DND-41 (cell line): ENCODE data around the gene PLXNA4.

Experiments used
- ATAC-seq: fragments of 200-7000 bp; cut with Tn5 transposase; 3 replicates; pipeline ENCODE4 v1.9.1; 2021; ENCODE audit warnings: low read depth; ENCODE audit not compliant: insufficient read depth
- DNase-seq: peaks from one replicate; pipeline ENCODE4 v3.0.0-alpha.2; 2020
- H2AFZ ChIP-seq: 2 replicates; pipeline ENCODE4 v1.6.0; 2012; ENCODE audit warnings: low read depth, low read length
- H3K27ac ChIP-seq: 2 replicates; pipeline ENCODE4 v1.5.1; 2012; ENCODE audit warnings: low read length, inconsistent platforms
- H3K27me3 ChIP-seq: fragments of 200-600 bp; sonication (generic); 2 replicates; pipeline ENCODE4 v1.6.0; 2012; ENCODE audit warnings: low read length, mild to moderate bottlenecking, inconsistent platforms; ENCODE audit not compliant: insufficient read depth, poor library complexity
- H3K36me3 ChIP-seq: 2 replicates; pipeline ENCODE4 v1.5.1; 2012; ENCODE audit warnings: low read length, inconsistent platforms; ENCODE audit not compliant: insufficient read depth
- H3K4me1 ChIP-seq: 2 replicates; pipeline ENCODE4 v1.5.1; 2012; ENCODE audit warnings: mild to moderate bottlenecking, low read length; ENCODE audit not compliant: insufficient read depth
- H3K4me2 ChIP-seq: 2 replicates; pipeline ENCODE4 v1.6.0; 2012; ENCODE audit warnings: mild to moderate bottlenecking, moderate library complexity, low read length, inconsistent platforms; ENCODE audit not compliant: insufficient read depth
- H3K4me3 ChIP-seq, 2 experiments: fragments of 200-600 bp in 1 of 2; shearing (Covaris generic) in 1 of 2; 2 replicates each; pipeline ENCODE4 v1.5.1; 2012 to 2016; ENCODE audit warnings: inconsistent platforms in 2 of 2, low read length in 2 of 2, mild to moderate bottlenecking in 2 of 2, low read depth in 1 of 2, moderate library complexity in 1 of 2
- H3K79me2 ChIP-seq: 2 replicates; pipeline ENCODE4 v1.6.0; 2012; ENCODE audit warnings: low read length, inconsistent platforms; ENCODE audit not compliant: insufficient read depth
- H3K9ac ChIP-seq: 2 replicates; pipeline ENCODE4 v1.6.0; 2012; ENCODE audit warnings: low read depth, mild to moderate bottlenecking, inconsistent platforms, low read length, moderate library complexity
- H3K9me3 ChIP-seq: 2 replicates; pipeline ENCODE4 v1.5.1; 2012; ENCODE audit warnings: low read length, moderate library complexity, mild to moderate bottlenecking, inconsistent platforms; ENCODE audit not compliant: insufficient read depth, severe bottlenecking
- H4K20me1 ChIP-seq: 2 replicates; pipeline ENCODE4 v1.6.0; 2012; ENCODE audit warnings: low read length; ENCODE audit not compliant: insufficient read depth
- EZH2 ChIP-seq: IDR thresholded peaks from 3 replicates; pipeline ENCODE4 v1.6.1; 2012; ENCODE audit warnings: borderline replicate concordance, low read depth, mild to moderate bottlenecking, moderate library complexity, low read length, inconsistent platforms; ENCODE audit not compliant: severe bottlenecking
- TF ChIP-seq, protein P1 (sequence below): IDR thresholded peaks from 2 replicates; pipeline ENCODE4 v1.5.1; 2012; ENCODE audit warnings: borderline replicate concordance, low read length, moderate library complexity, mild to moderate bottlenecking; ENCODE audit not compliant: poor library complexity, severe bottlenecking; ENCODE audit errors: extremely low read depth

The PLXNA4 gene, protein sequence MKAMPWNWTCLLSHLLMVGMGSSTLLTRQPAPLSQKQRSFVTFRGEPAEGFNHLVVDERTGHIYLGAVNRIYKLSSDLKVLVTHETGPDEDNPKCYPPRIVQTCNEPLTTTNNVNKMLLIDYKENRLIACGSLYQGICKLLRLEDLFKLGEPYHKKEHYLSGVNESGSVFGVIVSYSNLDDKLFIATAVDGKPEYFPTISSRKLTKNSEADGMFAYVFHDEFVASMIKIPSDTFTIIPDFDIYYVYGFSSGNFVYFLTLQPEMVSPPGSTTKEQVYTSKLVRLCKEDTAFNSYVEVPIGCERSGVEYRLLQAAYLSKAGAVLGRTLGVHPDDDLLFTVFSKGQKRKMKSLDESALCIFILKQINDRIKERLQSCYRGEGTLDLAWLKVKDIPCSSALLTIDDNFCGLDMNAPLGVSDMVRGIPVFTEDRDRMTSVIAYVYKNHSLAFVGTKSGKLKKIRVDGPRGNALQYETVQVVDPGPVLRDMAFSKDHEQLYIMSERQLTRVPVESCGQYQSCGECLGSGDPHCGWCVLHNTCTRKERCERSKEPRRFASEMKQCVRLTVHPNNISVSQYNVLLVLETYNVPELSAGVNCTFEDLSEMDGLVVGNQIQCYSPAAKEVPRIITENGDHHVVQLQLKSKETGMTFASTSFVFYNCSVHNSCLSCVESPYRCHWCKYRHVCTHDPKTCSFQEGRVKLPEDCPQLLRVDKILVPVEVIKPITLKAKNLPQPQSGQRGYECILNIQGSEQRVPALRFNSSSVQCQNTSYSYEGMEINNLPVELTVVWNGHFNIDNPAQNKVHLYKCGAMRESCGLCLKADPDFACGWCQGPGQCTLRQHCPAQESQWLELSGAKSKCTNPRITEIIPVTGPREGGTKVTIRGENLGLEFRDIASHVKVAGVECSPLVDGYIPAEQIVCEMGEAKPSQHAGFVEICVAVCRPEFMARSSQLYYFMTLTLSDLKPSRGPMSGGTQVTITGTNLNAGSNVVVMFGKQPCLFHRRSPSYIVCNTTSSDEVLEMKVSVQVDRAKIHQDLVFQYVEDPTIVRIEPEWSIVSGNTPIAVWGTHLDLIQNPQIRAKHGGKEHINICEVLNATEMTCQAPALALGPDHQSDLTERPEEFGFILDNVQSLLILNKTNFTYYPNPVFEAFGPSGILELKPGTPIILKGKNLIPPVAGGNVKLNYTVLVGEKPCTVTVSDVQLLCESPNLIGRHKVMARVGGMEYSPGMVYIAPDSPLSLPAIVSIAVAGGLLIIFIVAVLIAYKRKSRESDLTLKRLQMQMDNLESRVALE (N-terminal part only)

GRCh38 chr7:132575982-132576720, at the start of gene PLXNA4:
Gene PLXNA4 (minus strand): TSS chr7:132576470. CDS start chr7:132508693, 67,777 bp downstream.
- no peaks in the 10 kb centered on the region for H3K9me3 ChIP-seq
- no peak within 1 kb of the TSS for H3K4me2 ChIP-seq
- no peak within 1 kb of the TSS for H3K27ac ChIP-seq
- H3K36me3 ChIP-seq = no peaks in the 10 kb centered on the region
- no peak within 1 kb of the TSS for H3K9ac ChIP-seq
- ATAC-seq = no peak
- H3K27me3 ChIP-seq = peaks cover 30% of the 10 kb centered on the region
- no peaks in the 10 kb centered on the region for H4K20me1 ChIP-seq
- no peaks in the 10 kb centered on the region for H3K4me1 ChIP-seq
- no peak for DNase-seq
- no peak for TF ChIP-seq EZH2
- TF ChIP-seq, protein P1, sequence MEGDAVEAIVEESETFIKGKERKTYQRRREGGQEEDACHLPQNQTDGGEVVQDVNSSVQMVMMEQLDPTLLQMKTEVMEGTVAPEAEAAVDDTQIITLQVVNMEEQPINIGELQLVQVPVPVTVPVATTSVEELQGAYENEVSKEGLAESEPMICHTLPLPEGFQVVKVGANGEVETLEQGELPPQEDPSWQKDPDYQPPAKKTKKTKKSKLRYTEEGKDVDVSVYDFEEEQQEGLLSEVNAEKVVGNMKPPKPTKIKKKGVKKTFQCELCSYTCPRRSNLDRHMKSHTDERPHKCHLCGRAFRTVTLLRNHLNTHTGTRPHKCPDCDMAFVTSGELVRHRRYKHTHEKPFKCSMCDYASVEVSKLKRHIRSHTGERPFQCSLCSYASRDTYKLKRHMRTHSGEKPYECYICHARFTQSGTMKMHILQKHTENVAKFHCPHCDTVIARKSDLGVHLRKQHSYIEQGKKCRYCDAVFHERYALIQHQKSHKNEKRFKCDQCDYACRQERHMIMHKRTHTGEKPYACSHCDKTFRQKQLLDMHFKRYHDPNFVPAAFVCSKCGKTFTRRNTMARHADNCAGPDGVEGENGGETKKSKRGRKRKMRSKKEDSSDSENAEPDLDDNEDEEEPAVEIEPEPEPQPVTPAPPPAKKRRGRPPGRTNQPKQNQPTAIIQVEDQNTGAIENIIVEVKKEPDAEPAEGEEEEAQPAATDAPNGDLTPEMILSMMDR = no peak
- no peak within 1 kb of the TSS for H3K4me3 ChIP-seq
- H3K79me2 ChIP-seq = no peaks in the 10 kb centered on the region
- no peak within 1 kb of the TSS for H2AFZ ChIP-seq

- H3K9me3 ChIP-seq = no peaks in the 10 kb centered on the region
- H3K27me3 ChIP-seq = no peaks in the 10 kb centered on the region
- no peaks in the 10 kb centered on the region for H4K20me1 ChIP-seq
- no peak for ATAC-seq
- H3K4me1 ChIP-seq = no peaks in the 10 kb centered on the region
- H3K4me2 ChIP-seq = no peak overlapping the region
- H3K27ac ChIP-seq = no peak overlapping the region
- no peak overlapping the region for H3K4me3 ChIP-seq
- no peaks in the 10 kb centered on the region for H3K36me3 ChIP-seq
- DNase-seq = no peak
- H3K79me2 ChIP-seq = no peaks in the 10 kb centered on the region
- TF ChIP-seq, protein P1 = no peak
- TF ChIP-seq EZH2 = no peak
- H2AFZ ChIP-seq = no peak overlapping the region
- no peak overlapping the region for H3K9ac ChIP-seq
These were observed 49.4 kb upstream of the PLXNA4 start for GRCh38 chr7:132625651-132626050.

DNA sequence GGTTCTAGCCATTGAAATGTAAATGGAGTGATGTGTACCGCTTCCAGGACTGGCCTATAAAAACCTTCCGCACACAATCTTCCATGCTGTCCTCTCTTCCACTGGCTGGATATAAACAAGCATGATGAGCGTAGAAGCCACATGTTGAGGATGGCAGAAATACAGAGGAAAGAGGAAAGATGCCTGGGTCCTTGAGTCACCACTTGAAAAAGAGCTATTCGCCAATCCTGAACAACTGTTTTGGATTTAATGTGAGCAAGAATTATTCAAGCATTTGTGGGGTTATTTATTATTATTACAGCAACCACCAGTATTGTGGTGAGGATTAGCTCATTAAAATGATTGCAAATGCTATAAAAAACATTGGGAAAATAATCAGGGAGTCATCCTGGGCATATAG, 45.8 kb upstream of the PLXNA4 start:
- Histone ChIP-seq H3K4me3 (no peak overlapping the region), H3K36me3 (no peaks in the 10 kb centered on the region), H3K27me3 (no peaks in the 10 kb centered on the region), H3K27ac (no peak overlapping the region), H3K4me1 (no peaks in the 10 kb centered on the region), H3K9ac (no peak overlapping the region), H3K9me3 (no peaks in the 10 kb centered on the region), H2AFZ (no peak overlapping the region), H4K20me1 (no peaks in the 10 kb centered on the region), H3K79me2 (no peaks in the 10 kb centered on the region), H3K4me2 (no peak overlapping the region)
- no peak for TF ChIP-seq EZH2
- TF ChIP-seq, protein P1 = no peak
- DNase-seq (no peak), ATAC-seq (no peak)
